ENCODE results near the gene EVA1A. TPM values are rescaled to one million over a fixed set of nuclear protein-coding genes. Genes with fewer than 3 reads are reported as not detected.

EVA1A gene
- total and polyA plus RNA-seq, 2 experiments from 2014 or later = 4.6 to 7.9 TPM

DNA sequence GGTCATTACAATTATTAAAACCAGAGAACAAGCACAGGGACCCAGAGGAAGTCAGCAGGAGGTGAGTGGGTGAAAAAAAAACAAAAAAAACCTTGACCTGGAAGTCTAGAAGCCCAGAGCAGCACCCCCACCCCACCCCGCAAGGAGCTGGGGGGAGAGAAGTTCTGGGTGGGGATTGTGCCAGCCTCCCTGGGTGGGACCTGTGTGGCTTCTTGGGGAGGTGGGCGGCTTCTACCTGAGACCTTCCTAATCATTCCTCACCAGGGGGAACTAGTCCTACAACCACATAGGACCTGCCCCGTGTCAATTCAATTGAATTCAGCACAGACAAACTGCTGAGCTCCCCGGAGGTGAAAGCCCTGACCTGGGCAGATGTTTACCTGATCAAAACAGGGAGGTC, 17.3 kb downstream of the EVA1A start:
- Histone ChIP-seq H3K9me2 (ENCODE audit: insufficient read depth) (0 out of 2 replicates have a peak, but pooled peaks cover 2% of the 10 kb centered on the region), H3K4me3 (no peak overlapping the region), H3K4me1 (ENCODE audit: insufficient read depth) (0 out of 2 replicates have a peak, but pooled peaks cover 4% of the 10 kb centered on the region), H3K27ac (ENCODE audit: low read depth) (no peak overlapping the region), H4K20me1 (replicated peaks; ENCODE audit: insufficient read depth) (no peaks in the 10 kb centered on the region), H3K79me2 (replicated peaks; ENCODE audit: insufficient read depth) (no peaks in the 10 kb centered on the region), H3K4me2 (no peak overlapping the region), H3F3A (replicated peaks; ENCODE audit: low read depth) (no peaks in the 10 kb centered on the region), H3K36me3 (ENCODE audit: insufficient read depth) (no peaks in the 10 kb centered on the region), H3K27me3 (ENCODE audit: insufficient read depth) (no peaks in the 10 kb centered on the region), H2AFZ (no peak overlapping the region)
- no peaks in the 10 kb centered on the region for H3K27me3 Mint-ChIP-seq (ENCODE audit: insufficient read depth, low read depth, poor library complexity)
- no peak overlapping the region for H3K27ac Mint-ChIP-seq
- peaks cover 10% of the 10 kb centered on the region for H3K4me1 Mint-ChIP-seq
- ATAC-seq (no peak), DNase-seq (ENCODE audit: low spot score) (no peak)
- TF ChIP-seq ZNF114 (CRISPR knock-in tag; IDR thresholded peaks at IDR 0.05) = no peak
- TF ChIP-seq EZH2phosphoT487 (IDR thresholded peaks at IDR 0.05; ENCODE audit: unreplicated experiment) = no peak
- TF ChIP-seq, protein P1, sequence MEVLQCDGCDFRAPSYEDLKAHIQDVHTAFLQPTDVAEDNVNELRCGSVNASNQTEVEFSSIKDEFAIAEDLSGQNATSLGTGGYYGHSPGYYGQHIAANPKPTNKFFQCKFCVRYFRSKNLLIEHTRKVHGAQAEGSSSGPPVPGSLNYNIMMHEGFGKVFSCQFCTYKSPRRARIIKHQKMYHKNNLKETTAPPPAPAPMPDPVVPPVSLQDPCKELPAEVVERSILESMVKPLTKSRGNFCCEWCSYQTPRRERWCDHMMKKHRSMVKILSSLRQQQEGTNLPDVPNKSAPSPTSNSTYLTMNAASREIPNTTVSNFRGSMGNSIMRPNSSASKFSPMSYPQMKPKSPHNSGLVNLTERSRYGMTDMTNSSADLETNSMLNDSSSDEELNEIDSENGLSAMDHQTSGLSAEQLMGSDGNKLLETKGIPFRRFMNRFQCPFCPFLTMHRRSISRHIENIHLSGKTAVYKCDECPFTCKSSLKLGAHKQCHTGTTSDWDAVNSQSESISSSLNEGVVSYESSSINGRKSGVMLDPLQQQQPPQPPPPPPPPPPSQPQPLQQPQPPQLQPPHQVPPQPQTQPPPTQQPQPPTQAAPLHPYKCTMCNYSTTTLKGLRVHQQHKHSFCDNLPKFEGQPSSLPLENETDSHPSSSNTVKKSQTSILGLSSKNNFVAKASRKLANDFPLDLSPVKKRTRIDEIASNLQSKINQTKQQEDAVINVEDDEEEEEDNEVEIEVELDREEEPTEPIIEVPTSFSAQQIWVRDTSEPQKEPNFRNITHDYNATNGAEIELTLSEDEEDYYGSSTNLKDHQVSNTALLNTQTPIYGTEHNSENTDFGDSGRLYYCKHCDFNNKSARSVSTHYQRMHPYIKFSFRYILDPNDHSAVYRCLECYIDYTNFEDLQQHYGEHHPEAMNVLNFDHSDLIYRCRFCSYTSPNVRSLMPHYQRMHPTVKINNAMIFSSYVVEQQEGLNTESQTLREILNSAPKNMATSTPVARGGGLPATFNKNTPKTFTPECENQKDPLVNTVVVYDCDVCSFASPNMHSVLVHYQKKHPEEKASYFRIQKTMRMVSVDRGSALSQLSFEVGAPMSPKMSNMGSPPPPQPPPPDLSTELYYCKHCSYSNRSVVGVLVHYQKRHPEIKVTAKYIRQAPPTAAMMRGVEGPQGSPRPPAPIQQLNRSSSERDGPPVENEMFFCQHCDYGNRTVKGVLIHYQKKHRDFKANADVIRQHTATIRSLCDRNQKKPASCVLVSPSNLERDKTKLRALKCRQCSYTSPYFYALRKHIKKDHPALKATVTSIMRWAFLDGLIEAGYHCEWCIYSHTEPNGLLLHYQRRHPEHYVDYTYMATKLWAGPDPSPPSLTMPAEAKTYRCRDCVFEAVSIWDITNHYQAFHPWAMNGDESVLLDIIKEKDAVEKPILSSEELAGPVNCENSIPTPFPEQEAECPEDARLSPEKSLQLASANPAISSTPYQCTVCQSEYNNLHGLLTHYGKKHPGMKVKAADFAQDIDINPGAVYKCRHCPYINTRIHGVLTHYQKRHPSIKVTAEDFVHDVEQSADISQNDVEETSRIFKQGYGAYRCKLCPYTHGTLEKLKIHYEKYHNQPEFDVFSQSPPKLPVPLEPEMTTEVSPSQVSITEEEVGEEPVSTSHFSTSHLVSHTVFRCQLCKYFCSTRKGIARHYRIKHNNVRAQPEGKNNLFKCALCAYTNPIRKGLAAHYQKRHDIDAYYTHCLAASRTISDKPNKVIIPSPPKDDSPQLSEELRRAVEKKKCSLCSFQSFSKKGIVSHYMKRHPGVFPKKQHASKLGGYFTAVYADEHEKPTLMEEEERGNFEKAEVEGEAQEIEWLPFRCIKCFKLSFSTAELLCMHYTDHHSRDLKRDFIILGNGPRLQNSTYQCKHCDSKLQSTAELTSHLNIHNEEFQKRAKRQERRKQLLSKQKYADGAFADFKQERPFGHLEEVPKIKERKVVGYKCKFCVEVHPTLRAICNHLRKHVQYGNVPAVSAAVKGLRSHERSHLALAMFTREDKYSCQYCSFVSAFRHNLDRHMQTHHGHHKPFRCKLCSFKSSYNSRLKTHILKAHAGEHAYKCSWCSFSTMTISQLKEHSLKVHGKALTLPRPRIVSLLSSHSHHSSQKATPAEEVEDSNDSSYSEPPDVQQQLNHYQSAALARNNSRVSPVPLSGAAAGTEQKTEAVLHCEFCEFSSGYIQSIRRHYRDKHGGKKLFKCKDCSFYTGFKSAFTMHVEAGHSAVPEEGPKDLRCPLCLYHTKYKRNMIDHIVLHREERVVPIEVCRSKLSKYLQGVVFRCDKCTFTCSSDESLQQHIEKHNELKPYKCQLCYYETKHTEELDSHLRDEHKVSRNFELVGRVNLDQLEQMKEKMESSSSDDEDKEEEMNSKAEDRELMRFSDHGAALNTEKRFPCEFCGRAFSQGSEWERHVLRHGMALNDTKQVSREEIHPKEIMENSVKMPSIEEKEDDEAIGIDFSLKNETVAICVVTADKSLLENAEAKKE (CRISPR knock-in tag; IDR thresholded peaks at IDR 0.05) = no peak
- TF ChIP-seq JUNB (IDR thresholded peaks at IDR 0.05; ENCODE audit: unreplicated experiment) = no peak
- TF ChIP-seq ZNF331 (CRISPR knock-in tag; IDR thresholded peaks at IDR 0.05; ENCODE audit: low read depth) = no peak
- TF ChIP-seq REST (IDR thresholded peaks at IDR 0.05; ENCODE audit: unreplicated experiment) = no peak
- TF ChIP-seq EZH2 (IDR thresholded peaks at IDR 0.05; ENCODE audit: low read depth, unreplicated experiment) = no peak
- TF ChIP-seq STAT1 (IDR thresholded peaks at IDR 0.05; ENCODE audit: unreplicated experiment) = no peak
- TF ChIP-seq CTCF (conservative IDR thresholded peaks at IDR 0.05; ENCODE audit: low read depth in 2 of 2) = no peak
- TF ChIP-seq CREB1 (CRISPR knock-in tag; IDR thresholded peaks at IDR 0.05; ENCODE audit: low read depth) = no peak
- TF ChIP-seq ETS1 (IDR thresholded peaks at IDR 0.05) = no peak
- TF ChIP-seq POLR2AphosphoS5 (IDR thresholded peaks at IDR 0.05; ENCODE audit: low read depth) = no peak
- TF ChIP-seq NANOG (IDR thresholded peaks at IDR 0.05; ENCODE audit: borderline replicate concordance) = no peak
- peaks cover 11% of the 10 kb centered on the region for H3K36me3 Mint-ChIP-seq (ENCODE audit: low read depth)
- H3K9me3 Mint-ChIP-seq = no peaks in the 10 kb centered on the region
- no peak overlapping the region for H3K4me3 Mint-ChIP-seq
